GM18907 (cell line): Measurements from ENCODE around the gene FAM24A.

ENCODE experiments used
- ATAC-seq: cut with Tn5 transposase; IDR thresholded peaks from one replicate; pipeline ENCODE4 v1.9.1; 2021; ENCODE audit warnings: mild to moderate bottlenecking, moderate library complexity; ENCODE audit not compliant: unreplicated experiment

The FAM24A gene

DNA sequence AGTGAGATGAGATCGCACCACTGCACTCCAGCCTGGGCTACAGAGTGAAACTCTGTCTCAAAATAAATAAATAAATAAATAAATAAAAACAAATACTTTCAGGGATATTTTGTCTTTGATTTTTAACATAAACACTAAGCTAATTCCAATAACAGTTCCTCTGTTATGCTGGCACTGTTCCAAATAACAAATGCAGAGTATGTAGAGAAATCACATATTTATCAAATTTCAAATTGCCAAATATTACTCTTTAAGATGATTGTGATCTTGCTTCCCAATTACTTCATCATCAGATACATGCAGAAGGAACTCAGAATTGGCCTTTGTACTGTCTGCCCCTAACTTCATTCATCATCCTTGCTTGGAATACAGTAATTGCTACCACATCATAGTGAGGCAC is 19.7 kb downstream of the FAM24A start:
- no peak for ATAC-seq

DNA sequence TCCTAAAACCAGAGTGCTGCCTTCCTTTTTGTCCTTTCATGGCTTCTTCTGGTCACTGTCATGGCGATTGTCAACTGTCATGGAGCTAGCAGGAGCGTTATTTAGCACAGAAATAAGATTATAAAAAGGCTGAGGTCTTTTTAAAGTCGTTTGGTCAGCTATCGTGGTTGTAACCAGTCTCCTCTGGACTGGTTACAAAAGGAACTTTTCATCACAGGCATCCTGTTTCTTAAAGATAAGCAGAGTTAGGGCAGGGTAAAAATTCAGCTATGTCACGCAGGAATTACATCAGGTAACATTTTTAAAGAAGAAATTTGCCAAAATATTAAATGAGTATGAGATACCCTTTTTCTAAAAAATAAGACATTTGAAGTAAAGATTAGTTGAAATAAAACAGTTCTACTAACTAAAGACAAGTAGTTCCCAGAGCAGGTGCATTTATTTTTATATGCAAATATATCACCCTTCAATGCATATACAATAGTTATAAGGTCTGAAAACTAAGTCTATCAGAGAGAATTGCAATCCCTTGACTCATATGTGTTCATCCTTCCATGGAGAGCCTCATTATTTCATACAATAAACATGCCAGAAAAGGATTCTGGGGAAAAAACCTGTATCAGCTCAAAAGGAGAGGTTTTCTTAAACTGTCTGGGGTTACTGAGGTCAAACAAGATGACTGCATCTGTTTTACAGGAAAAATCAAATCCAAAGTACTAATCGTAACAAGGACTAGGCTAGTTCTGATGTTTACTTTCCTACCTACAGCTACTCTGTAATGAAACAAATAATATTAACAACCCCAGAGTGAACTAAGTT is 20.9 kb downstream of the FAM24A start:
- ATAC-seq = no peak

- no peak for ATAC-seq
Measured at GRCh38 chr10:122939133-122939855, 28.9 kb downstream of the FAM24A start.

GRCh38 chr10:122939856-122940543 is 29.6 kb downstream of the FAM24A start:
- ATAC-seq = no peak

DNA sequence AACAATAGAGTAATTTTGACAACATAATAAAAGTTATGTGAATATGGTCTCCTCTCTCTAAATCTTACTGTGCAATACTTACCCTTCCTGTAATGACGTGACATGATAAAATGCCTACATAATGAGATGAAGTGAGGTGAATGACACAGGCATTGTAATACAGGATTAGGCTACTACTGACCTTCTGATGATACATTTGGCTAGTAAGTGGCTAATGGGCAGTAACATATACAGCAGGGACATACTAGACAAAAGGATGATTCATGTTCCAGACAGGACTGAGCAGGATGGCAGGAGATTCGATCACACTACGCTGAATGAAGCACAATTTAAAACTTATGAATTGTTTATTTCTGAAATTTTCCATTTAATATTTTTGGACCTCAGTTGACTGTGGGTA is 38.9 kb downstream of the FAM24A start:
- no peak for ATAC-seq

DNA sequence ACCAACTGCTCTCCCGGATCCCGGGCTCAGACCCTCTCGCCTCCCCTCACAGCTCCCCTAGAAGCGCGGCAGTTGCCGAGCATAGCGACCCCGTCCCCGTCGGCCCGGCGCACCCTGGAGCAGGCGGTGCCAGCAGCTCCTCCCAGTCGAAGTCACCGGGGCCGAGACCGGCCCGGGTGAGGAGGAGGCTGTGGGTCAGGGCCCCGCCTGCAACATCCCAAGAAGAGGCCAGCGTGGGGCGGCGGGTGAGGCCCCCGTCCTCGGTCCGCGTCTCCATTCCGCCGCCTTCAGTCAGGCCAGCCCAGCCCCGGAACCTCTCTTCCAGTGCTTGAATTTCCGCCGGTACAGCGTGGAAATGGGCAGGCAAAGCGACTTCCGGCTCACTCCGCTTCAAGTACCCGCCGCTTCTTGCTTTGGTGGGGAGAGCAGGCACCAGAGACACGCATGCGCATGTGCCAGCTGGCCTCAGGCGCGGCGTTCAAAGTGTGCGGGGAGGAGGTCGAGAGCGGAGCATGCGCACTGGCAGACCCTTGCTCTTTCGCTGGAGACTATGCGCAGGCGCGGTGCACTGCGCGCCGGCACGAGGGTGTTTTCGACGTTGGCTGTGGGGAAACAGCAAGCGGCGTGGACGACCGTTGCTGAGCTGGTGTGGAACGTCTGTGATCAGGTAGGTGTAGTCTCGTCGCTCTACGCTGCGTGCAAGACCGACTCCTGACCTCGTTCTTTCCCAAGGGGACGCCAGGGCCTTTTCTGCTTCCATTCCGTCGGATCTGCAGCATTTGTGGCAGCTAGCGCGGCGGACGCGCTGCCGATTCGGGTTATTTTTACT is 43.7 kb downstream of the FAM24A start, which contains the start of gene C10orf88:
Gene C10orf88 (minus strand): TSS at position 326 of the 829 bp plus-strand sequence. CDS start 49 bp downstream, at position 277.
- ATAC-seq = peak; percentile 98

- no peak for ATAC-seq
Measured at GRCh38 chr10:122954731-122955050, 44.3 kb downstream of the FAM24A start.

- no peak for ATAC-seq
Measured at GRCh38 chr10:122955892-122956291, 45.5 kb downstream of the FAM24A start.

DNA sequence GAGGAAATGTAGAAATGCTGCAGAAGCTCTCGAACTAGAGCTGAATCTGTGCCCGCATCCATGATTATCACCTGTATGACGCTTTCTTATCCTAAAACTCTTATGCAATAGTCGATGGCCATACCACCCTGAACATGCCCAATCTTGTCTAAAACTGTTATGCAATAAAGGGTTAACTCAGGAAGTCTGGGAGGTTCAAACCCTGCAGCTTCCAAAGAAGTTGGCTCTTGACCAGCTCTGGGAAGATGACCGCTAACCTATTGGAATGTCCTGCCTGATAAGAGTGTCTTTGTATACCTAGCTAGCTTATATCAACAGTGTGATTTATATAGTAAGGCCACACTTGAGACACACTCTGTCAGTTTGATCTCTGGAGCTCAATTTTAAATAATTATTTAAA is 47.1 kb downstream of the FAM24A start:
- ATAC-seq = no peak

DNA sequence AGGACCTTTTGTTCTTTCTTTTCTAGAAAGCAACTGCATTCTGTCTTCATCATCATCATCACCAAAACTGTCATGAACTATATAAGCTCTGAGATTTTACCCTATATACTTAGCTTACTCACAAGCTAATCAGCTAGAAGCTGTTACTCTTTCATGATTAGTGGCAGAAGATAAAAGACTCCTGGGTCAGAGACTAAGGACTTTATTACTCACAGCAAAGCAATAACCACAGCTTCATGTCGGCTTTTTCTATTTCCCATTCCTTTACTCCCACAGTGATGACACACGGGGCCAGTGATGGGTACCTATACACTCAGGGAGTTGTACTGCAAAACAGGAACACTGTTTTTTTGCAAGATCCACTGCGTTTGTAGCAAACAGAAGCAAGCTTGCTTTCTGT is 52.0 kb downstream of the FAM24A start:
- ATAC-seq = no peak
